HCT116 (cell line): ENCODE results near the gene HSDL2.
"Not testable (repeated sequence)": the region's sequence is repeated elsewhere in the genome, so short reads cannot be mapped to it uniquely, and the experiment has no call there.

Experiments
- POLR2A ChIP-seq: IDR thresholded peaks from 2 replicates; pipeline ENCODE4 v1.7.0; 2011; ENCODE audit warnings: borderline replicate concordance; ENCODE audit not compliant: insufficient read depth, insufficient read length; ENCODE audit errors: extremely low read depth
- TF ChIP-seq, protein P1 (sequence below): IDR thresholded peaks from 2 replicates; pipeline ENCODE4 v1.6.1; 2012; ENCODE audit warnings: low read depth

DNA sequence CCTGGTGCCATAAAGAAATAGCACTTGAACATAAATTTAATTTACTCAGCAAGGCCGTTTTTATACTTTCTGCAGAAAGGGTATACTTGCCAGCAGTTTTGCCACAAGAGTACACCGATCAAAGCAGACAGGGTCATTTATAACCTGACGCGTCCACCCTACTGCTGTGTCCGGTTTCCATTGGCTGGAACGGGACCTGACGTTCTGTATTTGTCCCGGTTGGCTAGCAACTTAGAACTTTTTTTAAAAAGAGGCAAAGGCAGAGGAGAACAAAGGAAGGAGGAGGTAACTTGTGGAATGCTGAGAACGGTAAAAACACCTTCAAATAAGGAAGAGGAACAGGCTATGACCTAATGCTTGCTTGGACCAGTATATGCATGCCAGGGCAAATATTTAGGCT is 33.8 kb downstream of the HSDL2 start:
- TF ChIP-seq, protein P1, sequence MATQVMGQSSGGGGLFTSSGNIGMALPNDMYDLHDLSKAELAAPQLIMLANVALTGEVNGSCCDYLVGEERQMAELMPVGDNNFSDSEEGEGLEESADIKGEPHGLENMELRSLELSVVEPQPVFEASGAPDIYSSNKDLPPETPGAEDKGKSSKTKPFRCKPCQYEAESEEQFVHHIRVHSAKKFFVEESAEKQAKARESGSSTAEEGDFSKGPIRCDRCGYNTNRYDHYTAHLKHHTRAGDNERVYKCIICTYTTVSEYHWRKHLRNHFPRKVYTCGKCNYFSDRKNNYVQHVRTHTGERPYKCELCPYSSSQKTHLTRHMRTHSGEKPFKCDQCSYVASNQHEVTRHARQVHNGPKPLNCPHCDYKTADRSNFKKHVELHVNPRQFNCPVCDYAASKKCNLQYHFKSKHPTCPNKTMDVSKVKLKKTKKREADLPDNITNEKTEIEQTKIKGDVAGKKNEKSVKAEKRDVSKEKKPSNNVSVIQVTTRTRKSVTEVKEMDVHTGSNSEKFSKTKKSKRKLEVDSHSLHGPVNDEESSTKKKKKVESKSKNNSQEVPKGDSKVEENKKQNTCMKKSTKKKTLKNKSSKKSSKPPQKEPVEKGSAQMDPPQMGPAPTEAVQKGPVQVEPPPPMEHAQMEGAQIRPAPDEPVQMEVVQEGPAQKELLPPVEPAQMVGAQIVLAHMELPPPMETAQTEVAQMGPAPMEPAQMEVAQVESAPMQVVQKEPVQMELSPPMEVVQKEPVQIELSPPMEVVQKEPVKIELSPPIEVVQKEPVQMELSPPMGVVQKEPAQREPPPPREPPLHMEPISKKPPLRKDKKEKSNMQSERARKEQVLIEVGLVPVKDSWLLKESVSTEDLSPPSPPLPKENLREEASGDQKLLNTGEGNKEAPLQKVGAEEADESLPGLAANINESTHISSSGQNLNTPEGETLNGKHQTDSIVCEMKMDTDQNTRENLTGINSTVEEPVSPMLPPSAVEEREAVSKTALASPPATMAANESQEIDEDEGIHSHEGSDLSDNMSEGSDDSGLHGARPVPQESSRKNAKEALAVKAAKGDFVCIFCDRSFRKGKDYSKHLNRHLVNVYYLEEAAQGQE: not testable (repeated sequence)
- not testable (repeated sequence) for TF ChIP-seq POLR2A
